GM12878 (cell line): ENCODE measurements around the gene CSNK1G3. TPM values are rescaled to one million over a fixed set of nuclear protein-coding genes. Genes with fewer than 3 reads are reported as not detected.

Experiments
- BACH1 ChIP-seq: fragments of 450-650 bp; IDR thresholded peaks from 2 replicates; pipeline ENCODE4 v1.6.1; 2017; ENCODE audit warnings: mild to moderate bottlenecking, borderline replicate concordance
- E2F4 ChIP-seq: IDR thresholded peaks from 2 replicates; pipeline ENCODE4 v1.6.1; 2012; ENCODE audit warnings: low read depth, low read length, improper control_type of control experiment
- GATAD2B ChIP-seq: fragments of 450-650 bp; conservative IDR thresholded peaks from 2 replicates; pipeline ENCODE4 v1.6.1; 2017; ENCODE audit warnings: low read depth, mild to moderate bottlenecking, moderate library complexity
- MYC ChIP-seq: IDR thresholded peaks from 2 replicates; pipeline ENCODE4 v1.6.1; 2011; ENCODE audit warnings: mild to moderate bottlenecking, low read length, moderate library complexity, inconsistent platforms; ENCODE audit not compliant: insufficient read depth, insufficient replicate concordance, insufficient read length, severe bottlenecking
- NRF1 ChIP-seq: conservative IDR thresholded peaks from 2 replicates; pipeline ENCODE4 v1.6.1; 2011; ENCODE audit warnings: mild to moderate bottlenecking, low read depth, low read length, improper control_type of control experiment
- PAX8 ChIP-seq: fragments of 450-650 bp; IDR thresholded peaks from 2 replicates; pipeline ENCODE4 v1.6.1; 2017; ENCODE audit warnings: mild to moderate bottlenecking, moderate library complexity
- PML ChIP-seq: IDR thresholded peaks from 2 replicates; pipeline ENCODE4 v1.6.1; 2012; ENCODE audit warnings: low read length, inconsistent platforms
- POLR2A ChIP-seq: IDR thresholded peaks from 2 replicates; pipeline ENCODE4 v1.6.1; 2011; ENCODE audit warnings: low read depth, mild to moderate bottlenecking, low read length
- POLR2AphosphoS2 ChIP-seq: IDR thresholded peaks from 2 replicates; pipeline ENCODE4 v1.6.1; 2011; ENCODE audit warnings: low read depth, mild to moderate bottlenecking, low read length, improper control_type of control experiment, moderate library complexity
- STAT1 ChIP-seq: fragments of 450-650 bp; conservative IDR thresholded peaks from 2 replicates; pipeline ENCODE4 v1.6.1; 2014; ENCODE audit warnings: antibody characterized with exemption, mild to moderate bottlenecking
- ZBTB4 ChIP-seq: fragments of 450-650 bp; formaldehyde crosslinking; IDR thresholded peaks from 2 replicates; pipeline ENCODE4 v1.4.0; 2022; ENCODE audit warnings: mild to moderate bottlenecking, moderate library complexity
- polyA plus RNA-seq, 11 experiments: library from polyadenylated mRNA; depleted of rRNA in 4 of 11; unstranded in 6 of 11; stranded (reverse) in 5 of 11; fragments of >200 nt; fragmentation: Nextera tagmentation in 4 of 11; fragmentation: Illumina TruSeq in 1 of 11; extraction: Ambion mirVana in 4 of 11; extraction: Trizol in 1 of 11; gene quantifications; 1 replicate in 1 of 11; 2 replicates in 10 of 11; pipeline versions ENCODE4 v1.2.1 to v1.2.3, GENCODE V29; 2011 to 2016; ENCODE audit warnings: inconsistent platforms in 2 of 11, missing spikeins in 2 of 11, low read depth in 1 of 11
- total RNA-seq, 4 experiments: library from RNA; depleted of rRNA in 3 of 4; stranded (reverse); fragments of >200 nt in 3 of 4; fragmentation: Illumina TruSeq in 1 of 4; extraction: Trizol in 1 of 4; gene quantifications; 2 replicates each; pipeline versions ENCODE4 v1.2.1 to v1.2.3, GENCODE V29; 2013 to 2021
- TF ChIP-seq, protein P1 (sequence below): fragments of 450-650 bp; IDR thresholded peaks from 2 replicates; pipeline ENCODE4 v1.6.1; 2016; ENCODE audit warnings: mild to moderate bottlenecking, moderate library complexity, borderline replicate concordance
- TF ChIP-seq, protein P2 (sequence below): fragments of 450-650 bp; IDR thresholded peaks from 2 replicates; pipeline ENCODE4 v1.6.1; 2018; ENCODE audit warnings: borderline replicate concordance, mild to moderate bottlenecking; ENCODE audit not compliant: partially characterized antibody
- TF ChIP-seq, protein P3 (sequence below): fragments of 450-650 bp; IDR thresholded peaks from 2 replicates; pipeline ENCODE4 v1.6.1; 2017; ENCODE audit warnings: low read depth, mild to moderate bottlenecking, moderate library complexity

Gene CSNK1G3
- total and polyA plus RNA-seq, 10 of the 15 experiments (the other 5 are each of a cell fraction or from before 2014, with no cell fraction given) = 7.4 to 24.1 (median 17.9) TPM

DNA sequence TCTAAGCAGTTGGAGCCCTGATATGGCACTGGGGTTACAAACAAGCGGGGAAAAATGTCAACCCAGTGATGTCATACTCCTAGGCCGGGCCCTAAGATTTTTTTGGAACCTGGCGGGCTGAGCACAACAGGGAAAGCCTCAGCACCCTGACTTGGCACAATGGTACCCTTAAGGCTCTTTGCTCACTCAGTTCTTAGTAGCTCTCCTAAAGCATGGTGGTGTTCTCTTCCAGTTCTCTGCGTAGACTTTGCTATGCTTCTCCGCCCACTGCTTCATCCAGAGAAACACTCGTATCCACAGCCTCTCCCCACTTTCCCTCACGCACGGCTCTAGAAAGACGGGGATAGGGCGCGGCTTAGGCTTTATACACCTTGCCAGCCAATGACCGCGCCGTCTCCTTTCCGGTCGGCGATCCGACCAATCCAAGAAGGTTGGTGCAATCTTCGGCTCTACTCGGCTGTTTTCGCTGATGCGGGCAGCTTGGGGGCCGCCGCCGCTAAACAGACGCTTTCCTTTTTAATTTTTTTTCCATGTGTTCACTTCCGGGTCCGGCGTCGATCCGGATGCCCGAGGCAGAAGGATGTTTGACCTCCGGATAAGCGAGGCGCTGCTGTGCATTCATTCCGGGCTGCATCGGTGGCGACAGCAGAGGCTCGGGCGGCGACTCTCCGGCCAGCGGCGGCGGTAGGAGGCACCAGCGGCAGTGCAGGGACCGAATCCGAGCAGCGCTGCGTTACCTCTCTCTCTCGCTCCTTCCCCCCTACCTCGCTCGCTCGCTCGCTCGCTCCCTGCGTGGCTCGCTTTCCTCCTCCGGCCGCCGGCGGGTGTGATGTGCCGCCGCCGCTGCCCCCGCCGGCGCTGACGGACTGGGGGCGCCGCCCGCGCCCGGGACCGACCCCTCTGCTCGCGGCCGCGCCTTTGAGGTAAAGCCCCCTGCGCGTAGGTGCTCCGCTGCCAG lies at the start of gene CSNK1G3 (continued):
- TF ChIP-seq, protein P1, sequence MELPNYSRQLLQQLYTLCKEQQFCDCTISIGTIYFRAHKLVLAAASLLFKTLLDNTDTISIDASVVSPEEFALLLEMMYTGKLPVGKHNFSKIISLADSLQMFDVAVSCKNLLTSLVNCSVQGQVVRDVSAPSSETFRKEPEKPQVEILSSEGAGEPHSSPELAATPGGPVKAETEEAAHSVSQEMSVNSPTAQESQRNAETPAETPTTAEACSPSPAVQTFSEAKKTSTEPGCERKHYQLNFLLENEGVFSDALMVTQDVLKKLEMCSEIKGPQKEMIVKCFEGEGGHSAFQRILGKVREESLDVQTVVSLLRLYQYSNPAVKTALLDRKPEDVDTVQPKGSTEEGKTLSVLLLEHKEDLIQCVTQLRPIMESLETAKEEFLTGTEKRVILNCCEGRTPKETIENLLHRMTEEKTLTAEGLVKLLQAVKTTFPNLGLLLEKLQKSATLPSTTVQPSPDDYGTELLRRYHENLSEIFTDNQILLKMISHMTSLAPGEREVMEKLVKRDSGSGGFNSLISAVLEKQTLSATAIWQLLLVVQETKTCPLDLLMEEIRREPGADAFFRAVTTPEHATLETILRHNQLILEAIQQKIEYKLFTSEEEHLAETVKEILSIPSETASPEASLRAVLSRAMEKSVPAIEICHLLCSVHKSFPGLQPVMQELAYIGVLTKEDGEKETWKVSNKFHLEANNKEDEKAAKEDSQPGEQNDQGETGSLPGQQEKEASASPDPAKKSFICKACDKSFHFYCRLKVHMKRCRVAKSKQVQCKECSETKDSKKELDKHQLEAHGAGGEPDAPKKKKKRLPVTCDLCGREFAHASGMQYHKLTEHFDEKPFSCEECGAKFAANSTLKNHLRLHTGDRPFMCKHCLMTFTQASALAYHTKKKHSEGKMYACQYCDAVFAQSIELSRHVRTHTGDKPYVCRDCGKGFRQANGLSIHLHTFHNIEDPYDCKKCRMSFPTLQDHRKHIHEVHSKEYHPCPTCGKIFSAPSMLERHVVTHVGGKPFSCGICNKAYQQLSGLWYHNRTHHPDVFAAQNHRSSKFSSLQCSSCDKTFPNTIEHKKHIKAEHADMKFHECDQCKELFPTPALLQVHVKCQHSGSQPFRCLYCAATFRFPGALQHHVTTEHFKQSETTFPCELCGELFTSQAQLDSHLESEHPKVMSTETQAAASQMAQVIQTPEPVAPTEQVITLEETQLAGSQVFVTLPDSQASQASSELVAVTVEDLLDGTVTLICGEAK = peak; percentile 87; the same call in 1 of the 2 replicates
- TF ChIP-seq POLR2A (peak; percentile 96), BACH1 (0 out of 2 replicates have a peak, but pooled peaks have one; percentile 49), NRF1 (no peak), PAX8 (no peak), E2F4 (peak; percentile 7; the same call in 1 of the 2 replicates), MYC (no peak), GATAD2B (peak; percentile 79), POLR2AphosphoS2 (peak; percentile 85; the same call in 1 of the 2 replicates), STAT1 (no peak), ZBTB4 (CRISPR knock-in tag) (no peak), PML (peak; percentile 87)
- TF ChIP-seq, protein P2, sequence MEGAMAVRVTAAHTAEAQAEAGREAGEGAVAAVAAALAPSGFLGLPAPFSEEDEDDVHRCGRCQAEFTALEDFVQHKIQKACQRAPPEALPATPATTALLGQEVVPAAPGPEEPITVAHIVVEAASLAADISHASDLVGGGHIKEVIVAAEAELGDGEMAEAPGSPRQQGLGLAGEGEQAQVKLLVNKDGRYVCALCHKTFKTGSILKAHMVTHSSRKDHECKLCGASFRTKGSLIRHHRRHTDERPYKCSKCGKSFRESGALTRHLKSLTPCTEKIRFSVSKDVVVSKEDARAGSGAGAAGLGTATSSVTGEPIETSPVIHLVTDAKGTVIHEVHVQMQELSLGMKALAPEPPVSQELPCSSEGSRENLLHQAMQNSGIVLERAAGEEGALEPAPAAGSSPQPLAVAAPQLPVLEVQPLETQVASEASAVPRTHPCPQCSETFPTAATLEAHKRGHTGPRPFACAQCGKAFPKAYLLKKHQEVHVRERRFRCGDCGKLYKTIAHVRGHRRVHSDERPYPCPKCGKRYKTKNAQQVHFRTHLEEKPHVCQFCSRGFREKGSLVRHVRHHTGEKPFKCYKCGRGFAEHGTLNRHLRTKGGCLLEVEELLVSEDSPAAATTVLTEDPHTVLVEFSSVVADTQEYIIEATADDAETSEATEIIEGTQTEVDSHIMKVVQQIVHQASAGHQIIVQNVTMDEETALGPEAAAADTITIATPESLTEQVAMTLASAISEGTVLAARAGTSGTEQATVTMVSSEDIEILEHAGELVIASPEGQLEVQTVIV = no peak
- TF ChIP-seq, protein P3, sequence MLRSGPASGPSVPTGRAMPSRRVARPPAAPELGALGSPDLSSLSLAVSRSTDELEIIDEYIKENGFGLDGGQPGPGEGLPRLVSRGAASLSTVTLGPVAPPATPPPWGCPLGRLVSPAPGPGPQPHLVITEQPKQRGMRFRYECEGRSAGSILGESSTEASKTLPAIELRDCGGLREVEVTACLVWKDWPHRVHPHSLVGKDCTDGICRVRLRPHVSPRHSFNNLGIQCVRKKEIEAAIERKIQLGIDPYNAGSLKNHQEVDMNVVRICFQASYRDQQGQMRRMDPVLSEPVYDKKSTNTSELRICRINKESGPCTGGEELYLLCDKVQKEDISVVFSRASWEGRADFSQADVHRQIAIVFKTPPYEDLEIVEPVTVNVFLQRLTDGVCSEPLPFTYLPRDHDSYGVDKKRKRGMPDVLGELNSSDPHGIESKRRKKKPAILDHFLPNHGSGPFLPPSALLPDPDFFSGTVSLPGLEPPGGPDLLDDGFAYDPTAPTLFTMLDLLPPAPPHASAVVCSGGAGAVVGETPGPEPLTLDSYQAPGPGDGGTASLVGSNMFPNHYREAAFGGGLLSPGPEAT = 0 out of 2 replicates have a peak, but pooled peaks have one; percentile 45
